ENCODE results near the gene LCAT. TPM values are rescaled to one million over a fixed set of nuclear protein-coding genes. Genes with fewer than 3 reads are reported as not detected.

Gene LCAT
- total and polyA plus RNA-seq, 2 donors (not counting 1 experiment from before 2014, with no cell fraction given), result 7.6 to 16.3 TPM

GRCh38 chr16:67967958-67968399 lies 24.1 kb upstream of the LCAT start:
- Mint-ChIP-seq H3K4me3 (peak overlapping the region; percentile 88), H3K9me3 (ENCODE audit: insufficient read depth) (no peaks in the 10 kb centered on the region), H3K27ac (peak overlapping the region; percentile 91), H3K4me1 (peaks cover 20% of the 10 kb centered on the region), H3K27me3 (no peaks in the 10 kb centered on the region)
- Histone ChIP-seq H2AFZ (ENCODE audit: insufficient read depth, low read depth, low read length, poor library complexity, severe bottlenecking) (peak overlapping the region; percentile 80), H3K27ac (ENCODE audit: low read length in 2 of 2) (peak overlapping the region in 1 of 2 donors; percentile 63), H3K9me3 (ENCODE audit: control extremely low read depth in 1 of 3, control insufficient read depth in 2 of 3, insufficient read depth in 1 of 3, low read length in 2 of 3) (no peaks in the 10 kb centered on the region), H3K36me3 (replicated peaks in 1 of 2; ENCODE audit: control extremely low read depth in 1 of 2, control insufficient read depth in 1 of 2, extremely low read depth in 1 of 2, insufficient read depth in 2 of 2, low read length in 1 of 2) (peaks cover 0 to 3% of the 10 kb centered on the region in 2 experiments), H3K4me1 (ENCODE audit: control insufficient read depth in 2 of 2, insufficient read depth in 2 of 2, low read length in 2 of 2) (peaks cover 10 to 19% of the 10 kb centered on the region in 2 donors), H4K20me1 (ENCODE audit: control insufficient read depth, insufficient read depth, low read length, poor library complexity, severe bottlenecking) (peaks cover 8% of the 10 kb centered on the region), H3K9ac (ENCODE audit: low read length) (peak overlapping the region; percentile 82), H3K79me2 (ENCODE audit: control insufficient read depth, insufficient read depth, low read length) (peaks cover 19% of the 10 kb centered on the region), H3K27me3 (replicated peaks in 1 of 4; ENCODE audit: control extremely low read depth in 1 of 4, control insufficient read depth in 3 of 4, insufficient read depth in 4 of 4, low read length in 3 of 4) (no peaks in the 10 kb centered on the region), H3K4me2 (replicated peaks; ENCODE audit: low read depth, low read length, poor library complexity, severe bottlenecking) (peak overlapping the region; percentile 100), H3K4me3 (ENCODE audit: control extremely low read depth in 1 of 5, extremely low read depth in 1 of 5, insufficient read depth in 1 of 5, low read depth in 2 of 5, low read length in 4 of 5) (peak overlapping the region; percentile 22 to 95 (median 80))
- TF ChIP-seq EZH2 (IDR thresholded peaks at IDR 0.05; ENCODE audit: borderline replicate concordance, insufficient read depth, low read depth, low read length, poor library complexity, severe bottlenecking) (no peak), CTCF (IDR thresholded peaks at IDR 0.05) (no peak)
- ChIA-PET POLR2A (interaction anchor here (0.8 to 1.9 kb wide), 3 partner anchors 16 to 38 kb away, joined by 3 to 8 read pairs (median 5); partner anchors contain the start of gene PSMB10), CTCF (interaction anchor here (0.6 to 3.2 kb wide), 3 partner anchors 31 to 175 kb away, joined by 3 to 11 read pairs (median 9); partner anchors contain the start of gene PSMB10)
- peak; percentile 7 for ATAC-seq (ENCODE audit: low read depth)
- DNase-seq, result peak; percentile 58
- intact Hi-C loops (cut with micrococcal nuclease), result loop anchor here (1.0 to 10.0 kb wide), 4 partner anchors 25 to 257 kb away; no protein-coding TSS in a partner anchor
- WGBS (ENCODE audit: insufficient coverage), result under 1% methylated on average over 45 of the region's 45 CpGs

Data from B cell (primary cell).